DMS153 treated with DMSO at 0.1 percent for 48 hours (cell line): ENCODE results near the gene PITPNB.

Experiments used
- DNase-seq: peaks from one replicate; lab custom pipeline; 2025; ENCODE audit not compliant: unreplicated experiment; lab: John Stamatoyannopoulos, UW

Gene PITPNB

GRCh38 chr22:27919222-27919941, at the start of gene PITPNB:
Gene PITPNB (minus strand): TSS chr22:27919256. CDS start chr22:27919191, 65 bp downstream.
- DNase-seq, result peak; percentile 92

GRCh38 chr22:27966168-27967064, 47.4 kb upstream of the PITPNB start:
- no peak for DNase-seq

GRCh38 chr22:27962268-27963044, 43.4 kb upstream of the PITPNB start:
- DNase-seq, result no peak

GRCh38 chr22:27961680-27962079, 42.6 kb upstream of the PITPNB start:
- no peak for DNase-seq

- no peak for DNase-seq
These were observed 42.1 kb upstream of the PITPNB start for GRCh38 chr22:27961182-27961581.

- DNase-seq, result no peak
These were observed 40.5 kb upstream of the PITPNB start for GRCh38 chr22:27959335-27960090.

- DNase-seq, result no peak
These were observed 33.7 kb upstream of the PITPNB start for GRCh38 chr22:27952779-27953178.

- no peak for DNase-seq
These were observed 33.0 kb upstream of the PITPNB start for GRCh38 chr22:27952091-27952490.

- no peak for DNase-seq
These were observed 30.4 kb upstream of the PITPNB start for GRCh38 chr22:27949421-27949820.

- DNase-seq, result no peak
These were observed 29.5 kb upstream of the PITPNB start for GRCh38 chr22:27948569-27948968.

- no peak for DNase-seq
These were observed 28.4 kb upstream of the PITPNB start for GRCh38 chr22:27947448-27947847.

GRCh38 chr22:27941143-27941542, 22.1 kb upstream of the PITPNB start:
- DNase-seq, result no peak

GRCh38 chr22:27937453-27937852, 18.4 kb upstream of the PITPNB start:
- no peak for DNase-seq

GRCh38 chr22:27935897-27936296, 16.8 kb upstream of the PITPNB start:
- DNase-seq, result no peak

- no peak for DNase-seq
These were observed 15.0 kb upstream of the PITPNB start for GRCh38 chr22:27934069-27934468.

- DNase-seq, result no peak
These were observed 14.3 kb upstream of the PITPNB start for GRCh38 chr22:27933186-27933983.

GRCh38 chr22:27930331-27931060, 11.4 kb upstream of the PITPNB start:
- no peak for DNase-seq

GRCh38 chr22:27927608-27928007, 8.6 kb upstream of the PITPNB start:
- DNase-seq, result no peak

- no peak for DNase-seq
These were observed 6.3 kb upstream of the PITPNB start for GRCh38 chr22:27925331-27925730.
